Right atrium auricular region (tissue), 2 donors: ENCODE results near the gene ALLC. TPM values are rescaled to one million over a fixed set of nuclear protein-coding genes. Genes with fewer than 3 reads are reported as not detected.

Experiments used
- DNase-seq: peaks from one replicate; pipeline ENCODE4 v3.0.0-alpha.2; 2019; ENCODE audit warnings: low spot score
- H3K27ac ChIP-seq, 2 donors: fragments of 200-600 bp; sonication (generic); 1 replicate in 1 of 2; 2 replicates in 1 of 2; pipeline ENCODE4 v1.5.1; 2016 to 2019
- H3K27me3 ChIP-seq, 2 donors: fragments of 200-600 bp; sonication (generic); one replicate each; pipeline versions ENCODE4 v1.5.1 to v1.6.0; 2017 to 2019
- H3K36me3 ChIP-seq: fragments of 200-600 bp; sonication (generic); one replicate; pipeline ENCODE4 v1.5.1; 2016
- H3K4me1 ChIP-seq, 2 donors: fragments of 200-600 bp; sonication (generic); one replicate each; pipeline versions ENCODE4 v1.5.1 to v1.6.0; 2017 to 2019
- H3K4me3 ChIP-seq, 2 donors: fragments of 200-600 bp; sonication (generic); 1 replicate in 1 of 2; 2 replicates in 1 of 2; pipeline ENCODE4 v1.5.1; 2017 to 2019; ENCODE audit warnings: mild to moderate bottlenecking in 1 of 2, moderate library complexity in 1 of 2
- H3K9me3 ChIP-seq, 2 donors: fragments of 200-600 bp; sonication (generic); one replicate each; pipeline ENCODE4 v1.5.1; 2019
- CTCF ChIP-seq, 2 donors: fragments of 200-600 bp; sonication (generic); IDR thresholded peaks; one replicate each; pipeline ENCODE4 v1.5.1; 2019; ENCODE audit warnings: antibody characterized with exemption in 2 of 2
- total RNA-seq, 2 donors: library from RNA; depleted of rRNA; stranded (reverse); fragments of >200 nt; gene quantifications; one replicate each; pipeline ENCODE4 v1.1.0, GENCODE V29; 2016

Gene ALLC
- total RNA-seq, 2 donors from 2014 or later, result not detected

DNA sequence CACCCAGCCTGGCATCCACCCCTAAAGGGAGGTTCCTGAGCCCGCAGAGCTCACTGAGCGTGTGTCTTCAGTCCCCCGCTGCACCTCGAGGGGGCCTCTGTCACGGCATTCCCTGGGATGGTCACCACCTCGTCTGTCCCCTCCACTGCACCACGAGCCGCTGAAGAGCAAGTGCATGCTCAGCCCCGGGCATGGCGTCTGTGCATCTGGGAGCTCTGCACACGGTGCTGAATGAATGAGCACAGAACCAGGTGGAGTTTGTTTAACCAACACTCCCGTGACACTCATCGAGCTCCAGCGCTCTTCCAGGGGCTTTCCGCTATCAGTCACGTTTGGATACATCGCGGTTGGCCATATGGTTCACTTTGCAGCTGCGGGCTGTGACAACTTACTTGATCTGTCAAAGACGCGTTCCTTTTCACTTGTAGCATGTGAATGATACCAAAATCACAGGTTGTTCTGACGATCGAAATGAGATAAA, 9.2 kb downstream of the ALLC start:
- DNase-seq, result no peak
- H3K36me3 ChIP-seq, result no peaks in the 10 kb centered on the region
- H3K27me3 ChIP-seq, result no peaks in the 10 kb centered on the region
- H3K9me3 ChIP-seq, result no peaks in the 10 kb centered on the region
- H3K27ac ChIP-seq, result no peak overlapping the region
- peaks cover 0 to 6% of the 10 kb centered on the region in 2 donors for H3K4me1 ChIP-seq
- no peak overlapping the region for H3K4me3 ChIP-seq
- TF ChIP-seq CTCF (IDR thresholded peaks at IDR 0.05), result no peak

GRCh38 chr2:3669656-3670055, 11.7 kb downstream of the ALLC start:
- no peaks in the 10 kb centered on the region for H3K36me3 ChIP-seq
- DNase-seq, result no peak
- no peak for TF ChIP-seq CTCF (IDR thresholded peaks at IDR 0.05)
- H3K27ac ChIP-seq, result no peak overlapping the region
- no peaks in the 10 kb centered on the region for H3K27me3 ChIP-seq
- no peak overlapping the region for H3K4me3 ChIP-seq
- no peaks in the 10 kb centered on the region for H3K9me3 ChIP-seq
- H3K4me1 ChIP-seq, result peaks cover 0 to 6% of the 10 kb centered on the region in 2 donors

DNA sequence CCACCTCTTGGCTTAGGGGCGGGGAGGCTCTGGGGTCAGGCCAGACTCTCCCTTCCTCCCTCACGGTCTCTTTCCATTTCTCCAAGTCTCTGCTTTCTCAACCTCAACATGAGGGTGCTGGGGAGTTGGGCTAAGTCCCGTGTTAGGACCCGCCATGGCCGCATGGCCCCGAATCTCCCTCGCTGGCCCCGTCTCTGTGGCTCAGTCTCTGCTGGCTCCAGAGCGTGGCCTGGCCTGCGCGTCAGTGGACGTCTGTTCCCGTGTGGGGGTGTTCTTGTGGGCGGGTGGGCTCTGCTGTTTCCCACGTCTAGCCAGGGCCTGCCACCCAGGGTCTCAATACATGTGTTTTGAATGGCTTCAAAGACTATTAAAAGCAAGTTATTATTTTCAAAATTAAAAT, 12.4 kb downstream of the ALLC start:
- H3K27ac ChIP-seq, result no peak overlapping the region
- H3K4me1 ChIP-seq, result peaks cover 0 to 6% of the 10 kb centered on the region in 2 donors
- no peaks in the 10 kb centered on the region for H3K27me3 ChIP-seq
- H3K9me3 ChIP-seq, result no peaks in the 10 kb centered on the region
- TF ChIP-seq CTCF (IDR thresholded peaks at IDR 0.05), result no peak
- H3K4me3 ChIP-seq, result no peak overlapping the region
- DNase-seq, result no peak
- no peaks in the 10 kb centered on the region for H3K36me3 ChIP-seq

DNA sequence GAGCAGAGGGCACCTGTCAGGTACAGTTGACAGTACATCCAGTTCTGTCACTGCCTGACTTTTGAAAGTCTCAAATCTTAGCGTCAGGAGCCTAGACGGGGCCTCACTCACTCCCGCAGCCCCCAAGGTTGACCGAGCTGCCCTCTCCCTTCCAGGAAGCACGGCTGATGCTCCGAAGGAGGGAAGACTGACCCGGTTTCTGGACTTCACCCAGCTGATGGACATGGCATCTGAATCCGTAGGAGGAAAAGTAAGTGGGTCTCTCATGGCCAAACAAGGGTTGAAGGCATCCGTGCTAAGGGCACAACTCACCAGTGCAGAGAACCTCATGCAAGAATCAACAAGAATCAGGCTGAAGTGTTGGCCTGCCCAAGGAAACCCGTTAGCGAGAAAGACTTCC, 12.9 kb downstream of the ALLC start:
- H3K4me3 ChIP-seq, result no peak overlapping the region
- H3K27ac ChIP-seq, result no peak overlapping the region
- H3K9me3 ChIP-seq, result no peaks in the 10 kb centered on the region
- H3K36me3 ChIP-seq, result no peaks in the 10 kb centered on the region
- TF ChIP-seq CTCF (IDR thresholded peaks at IDR 0.05), result no peak
- DNase-seq, result peak; percentile 54
- peaks cover 0 to 6% of the 10 kb centered on the region in 2 donors for H3K4me1 ChIP-seq
- H3K27me3 ChIP-seq, result no peaks in the 10 kb centered on the region

- Histone ChIP-seq H3K9me3 (no peaks in the 10 kb centered on the region), H3K4me3 (no peak overlapping the region), H3K27me3 (no peaks in the 10 kb centered on the region), H3K36me3 (no peaks in the 10 kb centered on the region), H3K4me1 (no peaks in the 10 kb centered on the region), H3K27ac (no peak overlapping the region)
- DNase-seq, result no peak
- no peak for TF ChIP-seq CTCF (IDR thresholded peaks at IDR 0.05)
Observed at GRCh38 chr2:3672861-3673678, 15.1 kb downstream of the ALLC start.
